Body of pancreas (tissue), 4 donors: ENCODE results near the gene MPDZ.

Experiments
- CTCF ChIP-seq, 7 experiments: fragments of 450-650 bp in 4 of 7; fragments of 200-600 bp in 3 of 7; sonication (generic) in 3 of 7; IDR thresholded peaks; one replicate each; pipeline ENCODE4 v1.5.1; 2016 to 2019; ENCODE audit warnings: antibody characterized with exemption in 7 of 7
- POLR2A ChIP-seq, 3 donors: fragments of 450-650 bp; IDR thresholded peaks; one replicate each; pipeline ENCODE4 v1.6.1; 2016; ENCODE audit warnings: antibody characterized with exemption in 3 of 3, mild to moderate bottlenecking in 2 of 3

- TF ChIP-seq POLR2A (IDR thresholded peaks at IDR 0.05) = no peak
- no peak for TF ChIP-seq CTCF (IDR thresholded peaks at IDR 0.05)
These were observed 135.2 kb downstream of the MPDZ start for GRCh38 chr9:13144166-13144775.
